IgD-negative memory B cell (primary cell): Measurements from ENCODE around the gene VWF. TPM values are rescaled to one million over a fixed set of nuclear protein-coding genes. Genes with fewer than 3 reads are reported as not detected.

Source experiments
- H3K27ac Mint-ChIP-seq, 3 donors: one replicate each; pipeline ENCODE4 v1.8.0; 2020 to 2022; ENCODE audit warnings: mild to moderate bottlenecking in 3 of 3, mixed read lengths in 3 of 3, moderate library complexity in 1 of 3
- H3K27me3 Mint-ChIP-seq: one replicate; pipeline ENCODE4 v1.8.0; 2021; ENCODE audit warnings: mixed read lengths
- H3K36me3 Mint-ChIP-seq: one replicate; pipeline ENCODE4 v1.8.0; 2020; ENCODE audit warnings: mild to moderate bottlenecking, mixed read lengths
- H3K4me1 Mint-ChIP-seq, 3 donors: one replicate each; pipeline ENCODE4 v1.8.0; 2020 to 2022; ENCODE audit warnings: mixed read lengths in 3 of 3, mild to moderate bottlenecking in 1 of 3
- H3K4me3 Mint-ChIP-seq, 4 donors: one replicate each; pipeline ENCODE4 v1.8.0; 2020 to 2022; ENCODE audit warnings: mild to moderate bottlenecking in 4 of 4, mixed read lengths in 4 of 4, moderate library complexity in 3 of 4
- H3K9me3 Mint-ChIP-seq, 3 donors: one replicate each; pipeline ENCODE4 v1.8.0; 2020 to 2021; ENCODE audit warnings: mixed read lengths in 3 of 3, mild to moderate bottlenecking in 1 of 3
- polyA plus RNA-seq: library from polyadenylated mRNA; unstranded; fragments of 300-500 nt; fragmentation: Illumina TruSeq; gene quantifications from one replicate; pipeline ENCODE4 v1.2.3, GENCODE V29; 2021

The VWF gene
- polyA plus RNA-seq, 1 donor from 2014 or later = 0.11 TPM

DNA sequence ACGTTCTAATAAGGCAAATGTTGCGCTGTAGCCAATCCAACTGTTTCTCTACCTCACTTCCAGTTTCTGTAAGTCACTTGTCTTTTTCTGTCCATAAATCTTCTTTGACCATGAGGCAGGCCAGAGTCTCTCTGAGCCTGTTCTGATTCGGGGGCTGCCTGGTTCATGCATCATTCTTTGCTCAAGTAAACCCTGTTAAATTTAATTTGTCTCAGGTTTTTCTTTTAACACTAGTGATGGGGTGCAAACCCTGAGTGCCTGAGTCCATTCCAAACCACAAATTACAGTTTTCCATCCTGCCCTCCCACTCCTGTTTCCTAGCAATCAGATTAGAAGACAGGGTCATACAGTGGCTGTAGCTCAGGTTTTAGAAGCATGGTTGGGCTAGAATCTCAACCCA, 41.9 kb downstream of the VWF start:
- Mint-ChIP-seq H3K27me3 (peaks cover 10% of the 10 kb centered on the region), H3K9me3 (no peaks in the 10 kb centered on the region), H3K4me3 (no peak overlapping the region)

DNA sequence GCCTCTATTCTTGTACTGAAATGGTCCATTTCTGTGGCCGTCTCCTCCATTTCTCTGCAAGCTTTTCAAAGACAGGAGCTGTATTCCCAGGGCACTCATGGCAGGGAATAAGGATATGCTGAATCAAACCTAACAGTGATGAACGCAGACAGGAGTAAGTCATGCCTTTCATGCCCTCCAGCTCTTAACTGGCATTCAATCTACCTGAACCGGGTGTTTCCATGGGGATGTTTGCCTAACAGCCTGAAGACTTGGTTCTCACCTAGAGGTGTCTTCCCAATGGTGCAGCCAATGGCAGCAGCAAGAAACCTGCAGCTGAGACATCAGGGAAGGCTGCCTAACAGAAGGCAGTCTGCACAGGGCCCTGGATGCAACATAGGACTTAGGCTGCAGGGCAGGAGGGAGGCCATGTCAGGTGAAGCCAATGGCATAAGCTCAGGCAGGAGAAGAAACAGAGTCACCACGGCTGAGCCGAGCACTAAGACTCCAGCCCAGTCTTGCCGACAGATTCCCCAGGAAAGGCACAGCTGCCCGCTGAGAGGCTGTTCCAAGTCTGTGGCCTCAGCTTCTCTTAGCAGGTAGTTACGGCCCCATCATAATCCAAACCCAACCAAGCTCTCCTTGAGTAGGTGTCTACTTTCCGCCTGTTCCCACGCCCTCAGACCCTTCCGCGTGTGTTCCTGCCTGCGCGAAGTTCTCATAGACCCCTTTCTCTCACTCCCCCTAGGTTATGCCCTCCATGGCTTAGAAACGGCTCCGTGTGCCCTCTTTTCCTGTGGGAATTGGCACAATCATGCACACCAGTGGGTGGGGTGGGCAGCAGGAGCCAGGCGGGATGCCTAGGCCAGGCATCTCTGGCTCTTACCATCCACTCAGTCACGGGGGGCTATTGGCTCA, 44.1 kb downstream of the VWF start:
- no peak overlapping the region for H3K27ac Mint-ChIP-seq
- no peaks in the 10 kb centered on the region for H3K9me3 Mint-ChIP-seq

More for the DNA sequence above, 41.9 kb downstream of the VWF start:
- H3K4me1 Mint-ChIP-seq = no peaks in the 10 kb centered on the region
- no peaks in the 10 kb centered on the region for H3K36me3 Mint-ChIP-seq
- peak overlapping the region in 1 of 3 donors; percentile 52 for H3K27ac Mint-ChIP-seq

DNA sequence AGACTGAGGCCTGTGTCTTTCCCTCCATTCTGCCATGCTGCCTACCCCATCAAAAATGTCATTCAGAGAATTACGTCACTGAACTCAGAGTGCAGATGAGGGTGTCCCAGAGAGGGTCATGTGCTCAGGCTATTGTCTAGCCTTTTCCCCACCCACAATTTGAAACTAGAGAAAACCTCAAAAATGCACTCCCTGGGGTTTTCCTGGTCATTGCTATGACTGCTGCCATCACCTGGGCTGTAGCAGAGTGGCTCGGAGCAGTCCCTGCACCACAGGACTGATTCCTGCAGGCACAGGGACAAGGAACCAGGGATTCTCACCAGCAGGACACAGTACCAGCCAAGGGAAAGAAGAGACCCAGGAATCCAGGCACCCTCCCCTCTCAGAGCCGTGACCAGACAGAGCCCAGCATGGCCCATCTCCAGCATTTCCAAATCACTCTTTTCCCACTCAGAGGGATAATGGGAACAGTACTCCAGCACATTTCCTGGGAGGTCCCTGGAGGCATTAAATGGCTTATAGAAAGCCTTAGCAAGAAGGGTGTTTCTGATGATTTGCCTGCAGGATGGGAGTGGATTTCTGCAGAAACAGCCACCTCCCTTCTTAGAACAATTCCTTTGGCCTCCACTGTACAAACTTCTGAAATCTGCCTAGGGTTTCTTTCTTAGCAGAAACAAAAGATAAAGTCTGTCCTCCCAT, 45.9 kb downstream of the VWF start:
- peaks cover 39% of the 10 kb centered on the region for H3K27me3 Mint-ChIP-seq

More for the DNA sequence above, 44.1 kb downstream of the VWF start:
- Mint-ChIP-seq H3K27me3 (peaks cover 22% of the 10 kb centered on the region), H3K4me3 (no peak overlapping the region), H3K4me1 (peaks cover 0 to 7% (median 6%) of the 10 kb centered on the region in 3 donors), H3K36me3 (no peaks in the 10 kb centered on the region)

DNA sequence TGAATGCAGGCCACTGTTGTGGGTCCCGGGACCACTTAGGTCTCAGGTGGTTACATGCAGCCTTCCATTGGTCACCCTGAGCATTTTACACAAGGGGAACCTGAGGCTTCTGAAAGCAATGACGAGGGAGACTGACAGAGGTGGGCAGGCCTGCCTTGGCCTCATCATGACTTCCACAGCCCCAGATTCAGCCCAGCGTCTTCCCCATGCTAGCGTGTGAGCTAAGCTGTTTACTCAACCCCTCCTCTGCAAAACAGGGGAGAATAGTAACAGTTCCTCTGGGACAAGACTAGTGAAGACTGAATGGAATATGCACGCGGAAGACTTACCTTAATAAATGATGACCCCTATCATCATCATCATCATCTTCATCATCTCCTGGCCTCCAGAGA, 46.8 kb downstream of the VWF start:
- Mint-ChIP-seq H3K27me3 (peaks cover 42% of the 10 kb centered on the region), H3K9me3 (no peaks in the 10 kb centered on the region), H3K36me3 (no peaks in the 10 kb centered on the region), H3K27ac (no peak overlapping the region), H3K4me1 (peaks cover 6 to 15% (median 10%) of the 10 kb centered on the region in 3 donors), H3K4me3 (no peak overlapping the region)

More for the DNA sequence above, 45.9 kb downstream of the VWF start:
- Mint-ChIP-seq H3K36me3 (no peaks in the 10 kb centered on the region), H3K9me3 (no peaks in the 10 kb centered on the region), H3K27ac (peak overlapping the region in 1 of 3 donors; percentile 32), H3K4me1 (peaks cover 6 to 15% (median 10%) of the 10 kb centered on the region in 3 donors), H3K4me3 (no peak overlapping the region)

DNA sequence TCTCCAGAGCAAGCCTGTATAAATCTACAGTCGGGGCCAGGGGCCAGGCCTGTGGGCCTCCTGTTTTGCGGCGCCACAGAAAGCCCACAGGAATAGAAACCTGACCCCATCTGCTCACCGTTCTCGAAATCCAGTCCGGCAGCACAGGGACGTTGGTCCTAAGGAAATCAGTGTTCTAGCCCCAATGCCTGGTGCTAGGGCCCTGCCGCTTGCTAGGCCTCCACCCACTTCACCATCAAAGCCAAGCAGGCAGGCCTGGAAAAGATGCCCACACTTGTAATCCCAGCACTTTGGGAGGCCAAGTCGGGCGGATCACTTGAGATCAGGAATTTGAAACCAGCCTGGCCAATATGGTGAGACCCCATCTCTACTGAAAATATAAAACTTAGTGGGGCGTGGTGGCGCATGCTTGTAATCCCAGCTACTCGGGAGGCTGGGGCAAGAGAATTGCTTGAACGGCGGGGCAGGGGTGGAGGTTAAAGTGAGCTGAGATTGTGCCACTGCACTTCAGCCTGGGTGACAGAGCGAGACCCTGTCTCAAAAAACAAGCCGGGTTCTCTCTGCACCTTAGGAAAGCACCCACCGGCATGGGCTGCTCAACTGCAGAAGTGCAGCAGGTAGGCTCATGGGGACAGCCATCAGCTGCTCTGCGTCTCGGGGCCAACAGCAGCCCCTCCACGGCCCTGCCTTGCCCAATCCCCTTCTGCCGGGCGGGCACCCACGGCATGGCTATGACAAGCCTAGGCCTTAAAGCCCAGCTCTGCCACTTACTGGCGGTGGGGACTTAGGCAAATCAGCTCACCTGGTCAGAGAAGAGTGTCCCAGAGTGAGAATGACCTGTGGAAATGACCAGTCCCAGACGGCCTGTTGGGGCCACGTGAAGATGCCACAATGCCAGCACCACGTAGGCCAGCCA, 47.4 kb downstream of the VWF start:
- Mint-ChIP-seq H3K4me3 (no peak overlapping the region), H3K27me3 (peaks cover 47% of the 10 kb centered on the region), H3K4me1 (peaks cover 6 to 15% (median 10%) of the 10 kb centered on the region in 3 donors), H3K27ac (no peak overlapping the region), H3K36me3 (no peaks in the 10 kb centered on the region), H3K9me3 (no peaks in the 10 kb centered on the region)

DNA sequence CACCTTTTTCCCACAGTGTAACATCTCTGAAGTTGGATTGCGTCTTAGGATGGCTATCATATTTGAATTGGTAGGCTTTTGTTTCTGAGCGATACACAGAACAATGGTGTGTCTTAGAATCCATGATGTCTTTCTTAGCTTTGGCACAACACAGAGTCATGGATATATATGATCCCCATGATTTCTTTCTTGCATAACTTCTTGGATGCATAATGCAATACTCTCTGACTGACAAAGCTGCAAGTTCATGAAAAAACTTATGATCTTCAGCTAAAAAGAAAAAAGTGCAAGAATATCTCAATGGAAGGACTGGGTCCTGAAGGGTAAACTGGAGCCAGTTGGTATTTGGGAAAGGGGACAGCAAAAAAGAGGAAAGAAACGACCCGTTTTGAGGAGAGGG, 48.1 kb downstream of the VWF start:
- Mint-ChIP-seq H3K9me3 (no peaks in the 10 kb centered on the region), H3K4me1 (peaks cover 7 to 15% (median 10%) of the 10 kb centered on the region in 3 donors), H3K4me3 (no peak overlapping the region), H3K36me3 (no peaks in the 10 kb centered on the region), H3K27me3 (peaks cover 50% of the 10 kb centered on the region), H3K27ac (no peak overlapping the region)

DNA sequence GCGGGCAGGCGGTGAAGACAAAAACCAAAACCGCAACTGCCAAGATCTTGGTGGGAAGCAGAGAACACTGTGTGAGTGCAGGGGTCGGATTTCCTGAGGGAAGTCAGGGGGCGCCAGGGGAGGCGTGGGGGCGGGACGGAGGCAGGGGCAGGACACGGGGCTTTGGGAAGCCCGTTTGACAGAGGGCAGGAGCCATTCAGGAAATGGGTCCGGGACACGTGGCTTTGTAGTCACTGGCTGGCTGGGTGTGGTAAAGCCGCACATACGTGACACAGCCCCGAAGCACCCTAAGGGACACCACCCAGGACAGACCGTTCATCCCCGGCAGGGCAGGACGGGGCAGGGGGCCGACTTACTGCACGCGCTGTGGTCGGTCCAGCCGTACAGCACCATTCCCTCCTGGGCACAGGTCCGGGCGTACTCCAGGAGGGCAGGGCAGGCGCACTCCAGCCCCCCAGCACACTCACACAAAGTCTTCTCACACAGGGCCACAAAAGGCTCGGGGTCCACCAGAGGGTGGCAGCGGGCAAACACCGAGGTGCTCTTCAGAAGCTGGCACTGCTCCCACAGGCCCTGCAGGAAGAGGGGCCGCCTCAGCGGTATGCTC, 49.4 kb downstream of the VWF start:
- no peaks in the 10 kb centered on the region for H3K9me3 Mint-ChIP-seq
- peak overlapping the region in 3 of 4 donors; percentile 70 to 90 (median 80) for H3K4me3 Mint-ChIP-seq
- H3K36me3 Mint-ChIP-seq = no peaks in the 10 kb centered on the region
- peaks cover 50% of the 10 kb centered on the region for H3K27me3 Mint-ChIP-seq
- H3K27ac Mint-ChIP-seq = no peak overlapping the region
- peaks cover 7 to 15% (median 10%) of the 10 kb centered on the region in 3 donors for H3K4me1 Mint-ChIP-seq

DNA sequence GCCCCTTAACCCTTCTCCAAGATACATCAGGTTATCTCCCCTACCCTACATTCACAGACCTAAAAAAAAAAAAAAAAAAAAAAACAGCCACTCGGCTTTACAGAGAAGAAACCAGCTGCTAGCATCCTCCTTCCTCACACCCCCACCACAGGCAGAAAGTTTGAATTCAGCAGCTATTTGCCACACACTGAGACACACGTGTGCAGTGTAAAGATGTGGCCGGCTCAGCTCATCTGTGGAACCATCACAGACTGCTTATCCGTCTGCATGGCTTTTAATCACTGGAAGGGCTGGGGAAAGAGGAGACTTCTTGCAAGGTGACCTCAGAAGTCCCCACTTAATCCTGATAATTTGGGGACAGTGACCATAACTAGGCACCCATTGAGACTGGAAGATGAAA, 50.0 kb downstream of the VWF start:
- H3K27ac Mint-ChIP-seq = no peak overlapping the region
- H3K27me3 Mint-ChIP-seq = peaks cover 53% of the 10 kb centered on the region
- no peaks in the 10 kb centered on the region for H3K9me3 Mint-ChIP-seq
- H3K36me3 Mint-ChIP-seq = no peaks in the 10 kb centered on the region
- peaks cover 7 to 15% (median 10%) of the 10 kb centered on the region in 3 donors for H3K4me1 Mint-ChIP-seq
- H3K4me3 Mint-ChIP-seq = peak overlapping the region in 3 of 4 donors; percentile 70 to 90 (median 80)

DNA sequence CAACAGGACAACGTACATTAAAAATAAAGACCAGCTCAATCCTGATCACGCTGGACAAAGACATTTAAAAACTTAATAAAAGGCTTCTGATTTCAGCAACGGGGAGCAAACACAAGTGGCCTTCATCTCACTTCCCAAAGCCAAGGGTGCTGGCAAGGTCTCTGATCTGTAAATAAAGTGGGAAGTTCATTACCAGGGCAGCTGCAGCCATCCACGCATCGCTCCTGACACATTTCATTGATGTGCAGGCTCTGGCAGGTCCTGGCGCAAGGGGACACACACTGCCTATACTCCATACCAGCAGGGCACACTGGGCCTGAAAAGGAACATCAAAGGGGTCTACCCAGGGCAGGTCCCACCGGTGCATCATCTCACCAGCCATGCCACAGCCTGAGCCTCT, 51.0 kb downstream of the VWF start:
- peaks cover 7 to 15% (median 10%) of the 10 kb centered on the region in 3 donors for H3K4me1 Mint-ChIP-seq
- H3K27ac Mint-ChIP-seq = no peak overlapping the region
- H3K9me3 Mint-ChIP-seq = no peaks in the 10 kb centered on the region
- no peak overlapping the region for H3K4me3 Mint-ChIP-seq
- H3K27me3 Mint-ChIP-seq = peaks cover 51% of the 10 kb centered on the region
- H3K36me3 Mint-ChIP-seq = no peaks in the 10 kb centered on the region

DNA sequence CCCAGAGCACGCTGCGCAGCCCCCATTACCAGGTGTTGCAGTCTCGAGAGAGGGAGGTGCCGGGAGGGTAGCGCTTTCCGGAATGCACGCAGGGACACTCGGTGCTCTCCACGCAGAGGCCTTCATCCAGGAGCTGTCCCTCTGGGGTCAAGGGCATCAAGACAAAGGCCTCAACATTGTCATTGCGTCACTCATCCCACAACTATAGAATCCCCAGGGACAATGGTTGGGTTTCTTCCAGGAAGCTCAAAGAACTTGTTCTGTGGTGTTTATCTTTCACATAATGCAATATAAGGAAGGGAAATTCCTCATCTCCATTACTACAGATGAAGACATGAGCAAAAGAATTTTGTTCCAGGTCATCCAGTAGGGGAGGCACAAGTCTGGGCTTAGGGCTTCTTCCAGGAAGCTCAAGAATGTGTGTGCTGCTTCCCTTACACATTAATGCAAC, 52.1 kb downstream of the VWF start:
- H3K27me3 Mint-ChIP-seq = peaks cover 51% of the 10 kb centered on the region
- H3K27ac Mint-ChIP-seq = no peak overlapping the region
- H3K4me1 Mint-ChIP-seq = peaks cover 7 to 15% (median 10%) of the 10 kb centered on the region in 3 donors
- no peak overlapping the region for H3K4me3 Mint-ChIP-seq
- H3K36me3 Mint-ChIP-seq = no peaks in the 10 kb centered on the region
- no peaks in the 10 kb centered on the region for H3K9me3 Mint-ChIP-seq

DNA sequence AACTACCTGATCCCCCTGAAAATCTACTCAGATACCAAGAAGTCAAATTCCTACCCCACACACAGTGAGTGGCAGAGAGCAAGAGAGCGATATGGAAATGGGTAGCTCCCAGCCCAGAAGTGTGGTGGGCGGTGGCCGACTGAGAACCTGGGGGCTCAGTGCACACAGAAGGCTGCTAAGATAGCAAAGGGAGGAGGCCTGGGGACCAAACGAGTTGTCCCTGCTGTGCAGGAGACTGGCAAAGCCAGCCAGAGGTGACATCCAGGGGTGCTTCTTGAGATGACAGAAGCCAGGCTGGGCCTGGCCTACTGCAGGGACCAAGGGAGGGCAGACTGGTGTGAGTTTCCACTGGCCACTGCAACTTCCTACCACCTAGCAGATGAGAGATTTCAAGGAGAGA, 52.9 kb downstream of the VWF start:
- Mint-ChIP-seq H3K4me3 (no peak overlapping the region), H3K27me3 (peaks cover 51% of the 10 kb centered on the region), H3K36me3 (no peaks in the 10 kb centered on the region), H3K9me3 (no peaks in the 10 kb centered on the region), H3K4me1 (peaks cover 7 to 15% (median 10%) of the 10 kb centered on the region in 3 donors), H3K27ac (no peak overlapping the region)

DNA sequence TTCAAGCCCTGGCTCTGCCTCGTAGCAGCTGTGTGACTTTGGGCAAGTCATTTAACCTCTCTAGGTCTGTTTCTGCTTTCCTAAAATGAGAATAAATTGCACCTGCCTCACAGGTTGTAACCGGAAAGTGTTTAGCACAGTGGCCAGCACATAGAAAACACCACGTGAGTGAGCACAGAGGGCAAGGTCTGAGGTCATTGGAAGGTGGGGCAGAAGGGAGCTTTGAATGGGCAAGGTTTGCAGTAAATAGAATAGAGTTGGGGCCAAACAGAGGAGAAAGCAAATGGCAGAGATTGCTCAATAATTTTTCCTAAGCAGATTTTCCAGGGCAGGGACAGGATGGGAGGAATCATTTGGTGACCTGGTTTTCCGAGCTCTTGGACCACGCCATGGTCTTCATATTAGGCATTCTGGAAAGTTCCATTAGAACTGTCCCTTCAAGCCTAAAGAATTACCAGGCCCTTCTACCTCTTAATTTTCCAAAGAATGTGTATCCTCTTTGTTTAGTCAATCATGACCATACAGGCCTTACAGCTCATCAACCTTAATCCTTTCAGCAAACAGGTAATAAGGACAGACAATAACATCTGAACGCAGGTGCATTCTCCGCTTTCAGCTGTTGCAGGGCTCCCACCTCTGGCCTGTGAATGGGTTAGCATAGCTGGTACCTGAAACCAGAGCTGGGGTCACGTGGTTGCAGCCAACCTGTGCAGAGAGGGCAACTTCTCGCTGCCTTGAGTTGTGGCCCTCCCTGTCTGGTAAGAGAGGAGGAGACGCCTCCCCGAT, 53.8 kb downstream of the VWF start:
- no peaks in the 10 kb centered on the region for H3K36me3 Mint-ChIP-seq
- peaks cover 42% of the 10 kb centered on the region for H3K27me3 Mint-ChIP-seq
- peaks cover 4 to 11% (median 7%) of the 10 kb centered on the region in 3 donors for H3K4me1 Mint-ChIP-seq
- peak overlapping the region in 1 of 4 donors; percentile 14 for H3K4me3 Mint-ChIP-seq
- no peaks in the 10 kb centered on the region for H3K9me3 Mint-ChIP-seq
- H3K27ac Mint-ChIP-seq = no peak overlapping the region

DNA sequence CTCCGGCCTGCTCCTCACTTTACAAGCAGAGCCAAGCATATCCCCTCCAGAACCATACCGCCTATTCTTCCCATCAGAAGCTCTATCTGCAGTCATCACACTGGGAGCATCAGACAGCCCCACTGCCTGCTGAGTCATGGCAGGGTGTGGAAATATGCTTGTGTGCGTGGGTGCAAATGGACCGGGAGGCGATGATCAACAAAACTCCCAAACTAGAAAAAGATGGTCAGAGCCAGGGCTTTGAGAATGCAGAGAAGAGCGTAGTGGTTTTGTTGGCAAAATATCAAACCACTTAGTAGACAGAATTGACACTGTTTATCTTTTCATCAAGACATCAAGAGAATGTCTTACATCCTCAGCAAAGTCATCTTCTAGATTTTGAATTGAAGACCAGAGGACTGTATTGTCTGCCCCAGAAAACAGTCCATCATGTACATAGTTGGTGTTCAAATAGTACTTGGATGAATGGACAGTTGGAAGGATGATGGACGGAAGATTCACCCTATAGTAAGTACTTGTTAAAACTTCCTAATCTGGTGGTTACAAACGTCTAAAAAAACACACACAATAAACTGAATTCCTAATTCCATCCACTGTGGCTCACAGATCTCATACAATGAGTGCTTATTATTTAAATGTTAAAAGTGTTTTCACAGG, 54.9 kb downstream of the VWF start:
- peaks cover 31% of the 10 kb centered on the region for H3K27me3 Mint-ChIP-seq
- H3K27ac Mint-ChIP-seq = no peak overlapping the region
- H3K4me1 Mint-ChIP-seq = peaks cover 2 to 3% (median 2%) of the 10 kb centered on the region in 3 donors
- H3K9me3 Mint-ChIP-seq = no peaks in the 10 kb centered on the region
- peak overlapping the region in 1 of 4 donors; percentile 13 for H3K4me3 Mint-ChIP-seq
- H3K36me3 Mint-ChIP-seq = no peaks in the 10 kb centered on the region
